Measurements from ENCODE around the gene KCND2. TPM values are rescaled to one million over a fixed set of nuclear protein-coding genes. Genes with fewer than 3 reads are reported as not detected.

The KCND2 gene
- total and polyA plus RNA-seq, 2 of the 8 experiments (the other 6 are each of a cell fraction or from before 2014, with no cell fraction given): 4.6 to 7.7 TPM

GRCh38 chr7:120452665-120453064 lies 179.7 kb downstream of the KCND2 start:
- H2AK5ac ChIP-seq (ENCODE audit: low read depth, low read length): peak overlapping the region; percentile 69; the same call in 1 of the 2 replicates
- WGBS, 2 experiments (ENCODE audit: extremely low coverage in 1 of 2, insufficient coverage in 1 of 2, insufficient read length in 1 of 2, insufficient replicate concordance in 2 of 2, low coverage in 1 of 2, low lambda C conversion rate in 2 of 2, missing lambda C conversion rate in 1 of 2): 90% methylated on average over 7 of the region's 7 CpGs; no CpG with 5 or more reads in 1 of the 2 experiments
- no peak overlapping the region for H4K5ac ChIP-seq (ENCODE audit: insufficient read length, low read depth, low read length)
- H3K27ac ChIP-seq (ENCODE audit: low read depth, low read length): no peak overlapping the region
- ChIA-PET CTCF (ENCODE audit: partially characterized antibody) (no interaction called here), POLR2A (ENCODE audit: partially characterized antibody) (no interaction called here)
- H3K4me3 ChIP-seq (ENCODE audit: extremely low read depth in 1 of 4, insufficient read depth in 2 of 4, low read depth in 3 of 4, low read length in 4 of 4): no peak overlapping the region
- H3K4me1 ChIP-seq (replicated peaks in 1 of 4; ENCODE audit: control insufficient read depth in 3 of 4, insufficient read depth in 4 of 4, low read length in 3 of 4): no peaks in the 10 kb centered on the region
- no peak overlapping the region for H2BK20ac ChIP-seq (ENCODE audit: low read length)
- H4K91ac ChIP-seq (replicated peaks; ENCODE audit: insufficient read length, low read length): no peak overlapping the region
- FAIRE-seq: no peak
- H2BK120ac ChIP-seq (replicated peaks; ENCODE audit: low read depth, low read length): no peak overlapping the region
- no peaks in the 10 kb centered on the region for H4K20me1 ChIP-seq (replicated peaks in 1 of 2; ENCODE audit: control insufficient read depth in 1 of 2, insufficient read depth in 2 of 2, low read length in 2 of 2)
- no peak for DNase-seq (ENCODE audit: low read depth in 1 of 2, low spot score in 2 of 2)
- peaks cover 0 to 1% (median 0%) of the 10 kb centered on the region in 4 experiments; a peak in 1 of 7 replicates for H3K27me3 ChIP-seq (replicated peaks in 1 of 4; ENCODE audit: control insufficient read depth in 3 of 4, extremely low read depth in 1 of 4, insufficient read depth in 3 of 4, low read length in 3 of 4)
- H2BK5ac ChIP-seq (ENCODE audit: low read depth, low read length): peak overlapping the region; percentile 28; the same call in 1 of the 2 replicates
- H4K8ac ChIP-seq (ENCODE audit: extremely low read depth, insufficient read depth, low read length): no peak overlapping the region
- H3K4me2 ChIP-seq (ENCODE audit: insufficient read depth in 1 of 2, low read depth in 2 of 2, low read length in 2 of 2): no peak overlapping the region
- H3K36me3 ChIP-seq (ENCODE audit: control insufficient read depth in 2 of 4, insufficient read depth in 4 of 4, low read length in 3 of 4): peaks cover 0 to 8% (median 1%) of the 10 kb centered on the region in 4 experiments; a peak in 3 of 8 replicates
- H2BK15ac ChIP-seq (ENCODE audit: low read length): peak overlapping the region; percentile 14; the same call in 1 of the 2 replicates
- H3K56ac ChIP-seq (replicated peaks; ENCODE audit: insufficient read length, low read depth, low read length): no peak overlapping the region
- H2AFZ ChIP-seq (ENCODE audit: low read length): no peak overlapping the region
- H3K18ac ChIP-seq (ENCODE audit: extremely low read depth, low read length): no peak overlapping the region
- H3K4ac ChIP-seq (replicated peaks; ENCODE audit: insufficient read length, low read depth, low read length): no peak overlapping the region
- no peaks in the 10 kb centered on the region; the same call in 1 of the 2 replicates for H3K23me2 ChIP-seq (ENCODE audit: low read depth, low read length)
- H3K79me1 ChIP-seq (ENCODE audit: low read depth, low read length): no peaks in the 10 kb centered on the region
- no peak overlapping the region for H2BK12ac ChIP-seq (ENCODE audit: low read depth, low read length)
- peaks cover 31 to 38% of the 10 kb centered on the region in 2 experiments for H3K9me3 ChIP-seq (ENCODE audit: insufficient read depth in 2 of 2, low read depth in 1 of 2, low read length in 1 of 2)
- no peak overlapping the region for H3K9ac ChIP-seq (replicated peaks in 1 of 4; ENCODE audit: extremely low read depth in 1 of 4, low read depth in 3 of 4, low read length in 3 of 4)
- H3K23ac ChIP-seq (ENCODE audit: insufficient read length): no peak overlapping the region
- H3K14ac ChIP-seq (ENCODE audit: insufficient read length): no peak overlapping the region
- no peaks in the 10 kb centered on the region for H3K79me2 ChIP-seq (ENCODE audit: control insufficient read depth in 1 of 2, insufficient read depth in 2 of 2, low read length in 2 of 2)
- no peak for TF ChIP-seq HDAC6 (IDR thresholded peaks at IDR 0.05; ENCODE audit: low read depth, low read length)
- no peak for TF ChIP-seq KDM4A (IDR thresholded peaks at IDR 0.05; ENCODE audit: low read depth, low read length, severe bottlenecking)
- no peak for TF ChIP-seq EZH2 (IDR thresholded peaks at IDR 0.05; ENCODE audit: low read depth, low read length, severe bottlenecking)
- TF ChIP-seq KDM5A (IDR thresholded peaks at IDR 0.05; ENCODE audit: low read length): no peak
- TF ChIP-seq NANOG (IDR thresholded peaks at IDR 0.05; ENCODE audit: insufficient read depth, low read depth, low read length, poor library complexity, severe bottlenecking): no peak
- TF ChIP-seq POLR2AphosphoS5 (IDR thresholded peaks at IDR 0.05; ENCODE audit: low read depth, low read length): no peak
- no peak for TF ChIP-seq RFX5 (IDR thresholded peaks at IDR 0.05; ENCODE audit: borderline replicate concordance, low read depth, low read length)
- TF ChIP-seq RAD21 (IDR thresholded peaks at IDR 0.05 in 1 of 2, conservative IDR thresholded peaks at IDR 0.05 in 1 of 2; ENCODE audit: low read depth in 2 of 2, low read length in 2 of 2): no peak
- TF ChIP-seq, protein P1, sequence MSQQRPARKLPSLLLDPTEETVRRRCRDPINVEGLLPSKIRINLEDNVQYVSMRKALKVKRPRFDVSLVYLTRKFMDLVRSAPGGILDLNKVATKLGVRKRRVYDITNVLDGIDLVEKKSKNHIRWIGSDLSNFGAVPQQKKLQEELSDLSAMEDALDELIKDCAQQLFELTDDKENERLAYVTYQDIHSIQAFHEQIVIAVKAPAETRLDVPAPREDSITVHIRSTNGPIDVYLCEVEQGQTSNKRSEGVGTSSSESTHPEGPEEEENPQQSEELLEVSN (IDR thresholded peaks at IDR 0.05): no peak
- no peak for TF ChIP-seq SAP30 (IDR thresholded peaks at IDR 0.05; ENCODE audit: insufficient read depth, insufficient replicate concordance, low read length)
- TF ChIP-seq CTBP2 (IDR thresholded peaks at IDR 0.05; ENCODE audit: borderline replicate concordance, insufficient read depth, insufficient read length, low read length): no peak
- TF ChIP-seq MAFK (IDR thresholded peaks at IDR 0.05; ENCODE audit: low read depth, low read length): no peak
